Transverse colon (tissue), 4 donors: ENCODE data around the gene PCDHGA3. TPM values are rescaled to one million over a fixed set of nuclear protein-coding genes. Genes with fewer than 3 reads are reported as not detected.
A peak's percentile ranks its signal among the peaks of the same experiment; 100 is the strongest.

Source experiments
- DNase-seq: peaks from one replicate; pipeline ENCODE4 v3.0.0-alpha.2; 2019
- H3K27ac ChIP-seq, 4 donors: fragments of 200-600 bp; sonication (generic); 2 replicates each; pipeline ENCODE4 v1.5.1; 2016 to 2018; ENCODE audit warnings: inconsistent platforms in 4 of 4
- H3K27me3 ChIP-seq: fragments of 200-600 bp; sonication (generic); 2 replicates; pipeline ENCODE4 v1.5.1; 2017; ENCODE audit warnings: inconsistent platforms
- H3K36me3 ChIP-seq, 4 donors: fragments of 200-600 bp; sonication (generic); 2 replicates each; pipeline ENCODE4 v1.5.1; 2017 to 2019; ENCODE audit warnings: inconsistent platforms in 4 of 4
- H3K4me1 ChIP-seq, 4 donors: fragments of 200-600 bp; sonication (generic); 2 replicates each; pipeline ENCODE4 v1.5.1; 2017 to 2020; ENCODE audit warnings: inconsistent platforms in 4 of 4
- H3K4me3 ChIP-seq, 4 donors: fragments of 200-600 bp; sonication (generic); 1 replicate in 1 of 4; 2 replicates in 3 of 4; pipeline versions ENCODE4 v1.5.1 to v1.6.1; 2017 to 2019; ENCODE audit warnings: inconsistent platforms in 4 of 4
- H3K9me3 ChIP-seq, 2 donors: fragments of 200-600 bp; sonication (generic); 2 replicates each; pipeline ENCODE4 v1.5.1; 2017 to 2019; ENCODE audit warnings: inconsistent platforms in 2 of 2
- CTCF ChIP-seq, 5 experiments: fragments of 200-600 bp in 3 of 5; fragments of 450-650 bp in 2 of 5; sonication (generic) in 3 of 5; IDR thresholded peaks; 1 replicate in 2 of 5; 2 replicates in 3 of 5; pipeline ENCODE4 v1.5.1; 2016 to 2017; ENCODE audit warnings: antibody characterized with exemption in 5 of 5, inconsistent platforms in 3 of 5, mild to moderate bottlenecking in 2 of 5, moderate library complexity in 1 of 5
- EP300 ChIP-seq: sonication (generic); formaldehyde crosslinking; IDR thresholded peaks from one replicate; pipeline ENCODE4 v1.6.1; 2017; ENCODE audit warnings: antibody characterized with exemption, low read depth
- POLR2A ChIP-seq: fragments of 450-650 bp; IDR thresholded peaks from one replicate; pipeline ENCODE4 v1.6.1; 2016; ENCODE audit warnings: antibody characterized with exemption, mild to moderate bottlenecking, moderate library complexity
- POLR2AphosphoS5 ChIP-seq, 3 donors: sonication (generic); formaldehyde crosslinking; IDR thresholded peaks; one replicate each; pipeline ENCODE4 v1.6.1; 2016; ENCODE audit warnings: antibody characterized with exemption in 3 of 3
- WGBS, 2 donors: methylation state at CpG; one replicate each; pipeline ENCODE4 v1.1.5; 2018; ENCODE audit warnings: low coverage in 1 of 2; 5-methylcytosine and 5-hydroxymethylcytosine counted together
- in situ Hi-C, 4 donors: fragments of 200-750 bp; cut with MboI; loops; one replicate each; pipeline versions ENCODE4 v1.15.0 to v1.15.1; 2017; ENCODE audit warnings: low sequenced_read_pairs in 3 of 4, low pct_ligation_motif_present in 1 of 4, low pct_unique_long_range_greater_than_20kb in 1 of 4
- intact Hi-C: fragments of 100-400 bp; cut with DNase I; formaldehyde crosslinking; loops from one replicate; pipeline ENCODE4 v1.15.1; 2023; ENCODE audit warnings: low total_unique reads
- total RNA-seq, 4 donors: library from RNA; depleted of rRNA; stranded (reverse); fragments of >200 nt; gene quantifications; one replicate each; pipeline ENCODE4 v1.1.0, GENCODE V29; 2016

PCDHGA3 gene
- total RNA-seq, 4 donors from 2014 or later: 0.55 to 4.9 (median 1.1) TPM

DNA sequence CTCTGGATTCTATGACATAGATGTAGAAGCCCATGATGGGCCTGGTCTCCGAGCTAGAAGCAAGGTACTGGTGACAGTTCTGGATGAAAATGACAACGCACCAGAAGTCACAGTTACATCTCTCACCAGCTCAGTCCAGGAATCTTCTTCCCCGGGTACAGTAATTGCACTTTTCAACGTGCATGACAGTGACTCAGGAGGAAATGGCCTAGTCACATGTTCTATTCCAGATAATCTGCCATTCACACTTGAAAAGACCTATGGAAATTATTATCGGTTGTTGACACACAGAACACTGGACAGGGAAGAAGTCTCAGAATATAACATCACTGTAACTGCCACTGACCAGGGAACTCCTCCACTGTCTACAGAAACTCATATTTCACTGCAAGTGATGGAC lies 12.5 kb downstream of the PCDHGA3 start:
- no peak for DNase-seq
- 75 to 76% methylated on average over 5 of the region's 5 CpGs for WGBS, 2 donors
- no peak overlapping the region for H3K27ac ChIP-seq
- H3K36me3 ChIP-seq: no peaks in the 10 kb centered on the region
- in situ Hi-C loops: loop anchor here in 1 of 4 donors (25.0 kb wide), 1 partner anchor 206 kb away; no protein-coding TSS in a partner anchor
- H3K27me3 ChIP-seq: peaks cover 13% of the 10 kb centered on the region
- H3K4me3 ChIP-seq: no peak overlapping the region
- H3K9me3 ChIP-seq: peaks cover 42 to 79% of the 10 kb centered on the region in 2 donors
- intact Hi-C loops: no loop called here
- H3K4me1 ChIP-seq: no peaks in the 10 kb centered on the region
- TF ChIP-seq CTCF (IDR thresholded peaks at IDR 0.05): no peak
- TF ChIP-seq POLR2AphosphoS5 (IDR thresholded peaks at IDR 0.05): no peak
- TF ChIP-seq EP300: no peak
- TF ChIP-seq POLR2A: no peak

DNA sequence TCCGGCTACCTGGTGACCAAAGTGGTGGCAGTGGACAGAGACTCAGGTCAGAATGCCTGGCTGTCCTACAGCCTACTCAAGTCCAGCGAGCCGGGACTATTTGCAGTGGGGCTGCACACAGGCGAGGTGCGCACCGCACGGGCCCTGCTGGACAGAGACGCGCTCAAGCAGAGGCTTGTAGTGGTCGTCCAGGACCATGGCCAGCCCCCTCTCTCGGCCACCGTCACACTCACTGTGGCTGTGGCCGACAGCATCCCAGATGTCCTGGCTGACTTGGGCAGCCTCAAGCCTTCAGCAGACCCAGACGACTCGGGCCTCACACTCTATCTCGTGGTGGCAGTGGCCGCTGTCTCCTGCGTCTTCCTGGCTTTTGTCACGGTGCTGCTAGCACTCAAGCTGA lies 13.3 kb downstream of the PCDHGA3 start:
- Histone ChIP-seq H3K9me3 (peaks cover 41 to 79% of the 10 kb centered on the region in 2 donors), H3K4me3 (no peak overlapping the region), H3K36me3 (no peaks in the 10 kb centered on the region), H3K27me3 (peaks cover 10% of the 10 kb centered on the region), H3K27ac (no peak overlapping the region), H3K4me1 (no peaks in the 10 kb centered on the region)
- WGBS, 2 donors: 74% methylated on average over 17 of the region's 19 CpGs; no CpG with 5 or more reads in 1 of the 2 donors
- no peak for DNase-seq
- intact Hi-C loops: no loop called here
- in situ Hi-C loops: loop anchor here in 1 of 4 donors (25.0 kb wide), 1 partner anchor 205 kb away; no protein-coding TSS in a partner anchor
- TF ChIP-seq POLR2AphosphoS5 (IDR thresholded peaks at IDR 0.05): no peak
- TF ChIP-seq POLR2A: no peak
- no peak for TF ChIP-seq CTCF (IDR thresholded peaks at IDR 0.05)
- TF ChIP-seq EP300: no peak

DNA sequence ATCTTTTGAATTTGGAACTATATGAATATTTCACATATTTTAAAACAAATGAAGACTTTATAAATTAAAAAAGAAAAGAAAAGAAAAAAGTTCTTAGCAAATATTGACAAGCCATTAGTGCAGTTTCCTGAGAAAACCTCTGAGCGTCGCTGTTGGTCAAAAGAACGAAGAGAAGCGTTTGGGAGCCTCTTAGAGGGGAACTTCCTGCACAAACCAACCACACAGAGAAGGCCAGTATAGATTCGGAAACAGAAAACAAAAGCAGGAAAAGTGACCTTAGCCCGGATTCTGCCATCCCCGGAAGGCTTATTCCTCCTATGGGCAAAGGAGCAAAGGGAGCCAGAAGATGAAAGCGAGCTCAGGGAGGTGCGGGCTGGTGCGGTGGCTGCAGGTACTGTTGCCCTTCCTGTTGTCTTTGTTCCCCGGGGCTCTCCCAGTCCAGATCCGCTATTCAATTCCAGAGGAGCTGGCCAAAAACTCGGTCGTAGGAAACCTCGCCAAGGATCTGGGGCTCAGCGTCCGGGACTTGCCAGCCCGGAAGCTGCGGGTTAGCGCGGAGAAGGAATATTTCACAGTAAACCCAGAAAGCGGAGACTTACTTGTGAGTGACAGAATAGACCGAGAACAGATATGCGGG lies 16.3 kb downstream of the PCDHGA3 start, which contains the start of gene PCDHGB2:
Gene PCDHGB2 (plus strand): TSS at position 205 of the 637 bp plus-strand sequence. CDS start 142 bp downstream, at position 347.
- H3K27ac ChIP-seq: no peak within 1 kb of the TSS
- DNase-seq: no peak
- H3K4me3 ChIP-seq: peak within 1 kb of the TSS in 2 of 4 donors; percentile 8 to 36
- no peaks in the 10 kb centered on the region for H3K36me3 ChIP-seq
- peaks cover 67 to 80% of the 10 kb centered on the region in 2 donors for H3K9me3 ChIP-seq
- no peaks in the 10 kb centered on the region for H3K4me1 ChIP-seq
- in situ Hi-C loops (loop anchor here in 1 of 4 donors (25.0 kb wide), 1 partner anchor 202 kb away; no protein-coding TSS in a partner anchor), intact Hi-C loops (no loop called here)
- peaks cover 23% of the 10 kb centered on the region for H3K27me3 ChIP-seq
- TF ChIP-seq EP300 (no peak), CTCF (IDR thresholded peaks at IDR 0.05) (peak; percentile 18 to 43 (median 39))
- WGBS, 2 donors: 14 to 44% methylated on average over 16 to 24 of the region's 24 CpGs

- Histone ChIP-seq H3K9me3 (peaks cover 66 to 81% of the 10 kb centered on the region in 2 donors), H3K4me1 (no peaks in the 10 kb centered on the region), H3K4me3 (no peak overlapping the region), H3K36me3 (no peaks in the 10 kb centered on the region), H3K27me3 (peaks cover 29% of the 10 kb centered on the region), H3K27ac (no peak overlapping the region)
- TF ChIP-seq EP300 (no peak), POLR2AphosphoS5 (IDR thresholded peaks at IDR 0.05) (no peak)
- intact Hi-C loops (no loop called here), in situ Hi-C loops (loop anchor here in 1 of 4 donors (25.0 kb wide), 1 partner anchor 202 kb away; no protein-coding TSS in a partner anchor)
- no peak for DNase-seq
- 60 to 87% methylated on average over 3 to 15 of the region's 15 CpGs for WGBS, 2 donors
These were observed 17.1 kb downstream of the PCDHGA3 start for GRCh38 chr5:141360685-141361084.
